Measurements from ENCODE around the gene EPB41L4B.

GRCh38 chr9:109286981-109287380, 33.9 kb downstream of the EPB41L4B start:
- TF ChIP-seq, protein P1, sequence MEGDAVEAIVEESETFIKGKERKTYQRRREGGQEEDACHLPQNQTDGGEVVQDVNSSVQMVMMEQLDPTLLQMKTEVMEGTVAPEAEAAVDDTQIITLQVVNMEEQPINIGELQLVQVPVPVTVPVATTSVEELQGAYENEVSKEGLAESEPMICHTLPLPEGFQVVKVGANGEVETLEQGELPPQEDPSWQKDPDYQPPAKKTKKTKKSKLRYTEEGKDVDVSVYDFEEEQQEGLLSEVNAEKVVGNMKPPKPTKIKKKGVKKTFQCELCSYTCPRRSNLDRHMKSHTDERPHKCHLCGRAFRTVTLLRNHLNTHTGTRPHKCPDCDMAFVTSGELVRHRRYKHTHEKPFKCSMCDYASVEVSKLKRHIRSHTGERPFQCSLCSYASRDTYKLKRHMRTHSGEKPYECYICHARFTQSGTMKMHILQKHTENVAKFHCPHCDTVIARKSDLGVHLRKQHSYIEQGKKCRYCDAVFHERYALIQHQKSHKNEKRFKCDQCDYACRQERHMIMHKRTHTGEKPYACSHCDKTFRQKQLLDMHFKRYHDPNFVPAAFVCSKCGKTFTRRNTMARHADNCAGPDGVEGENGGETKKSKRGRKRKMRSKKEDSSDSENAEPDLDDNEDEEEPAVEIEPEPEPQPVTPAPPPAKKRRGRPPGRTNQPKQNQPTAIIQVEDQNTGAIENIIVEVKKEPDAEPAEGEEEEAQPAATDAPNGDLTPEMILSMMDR (conservative IDR thresholded peaks at IDR 0.05 in 1 of 2, IDR thresholded peaks at IDR 0.05 in 1 of 2; ENCODE audit: low read depth in 1 of 2, low read length in 2 of 2), result no peak
- TF ChIP-seq EZH2 (IDR thresholded peaks at IDR 0.05; ENCODE audit: low read length, missing control alignments), result no peak
